ENCODE data around the gene EFCAB10.

DNA sequence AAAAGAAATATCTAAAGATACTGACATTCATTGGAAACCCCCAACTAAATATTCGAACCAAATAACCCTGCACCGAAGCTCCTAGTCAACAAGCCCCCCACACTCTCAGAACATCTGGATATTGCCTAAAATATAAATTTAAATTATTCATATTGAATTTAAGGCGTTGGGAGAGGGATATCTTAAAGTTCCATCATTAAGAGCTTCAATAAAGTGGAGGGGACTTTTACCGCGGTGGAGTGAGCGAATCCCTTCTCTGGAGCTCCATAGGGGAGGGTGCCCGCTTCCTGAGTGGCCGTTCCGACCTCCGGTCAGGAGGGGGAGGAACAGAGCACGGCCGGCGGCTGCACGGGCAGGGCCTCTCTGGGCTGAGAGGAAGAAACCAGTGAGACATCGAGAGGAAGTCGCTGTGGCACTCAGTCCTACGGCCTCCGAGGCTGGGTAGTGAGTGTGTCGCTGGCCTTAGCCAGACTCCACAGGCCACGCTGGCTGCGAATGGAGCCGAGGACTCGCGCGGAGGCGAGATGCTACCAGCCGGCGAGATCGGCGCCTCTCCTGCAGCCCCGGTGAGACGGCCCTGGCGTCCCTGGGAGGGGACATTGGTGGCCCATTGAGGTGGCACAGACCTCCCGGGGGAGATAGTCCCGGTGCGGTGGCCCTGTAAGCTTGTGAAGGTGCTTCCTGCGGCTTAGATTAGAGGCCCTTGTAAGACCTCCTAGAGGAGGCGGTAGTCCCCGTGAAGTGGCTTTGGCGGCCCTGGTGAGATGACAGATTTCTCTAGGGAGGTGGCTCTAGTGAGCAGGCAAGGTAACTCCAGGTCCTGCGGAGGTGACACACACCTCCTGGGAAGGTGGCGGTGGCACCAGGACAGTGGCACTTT, 49.3 kb downstream of the EFCAB10 start, which contains the start of gene RINT1:
- TF ChIP-seq, protein P1, sequence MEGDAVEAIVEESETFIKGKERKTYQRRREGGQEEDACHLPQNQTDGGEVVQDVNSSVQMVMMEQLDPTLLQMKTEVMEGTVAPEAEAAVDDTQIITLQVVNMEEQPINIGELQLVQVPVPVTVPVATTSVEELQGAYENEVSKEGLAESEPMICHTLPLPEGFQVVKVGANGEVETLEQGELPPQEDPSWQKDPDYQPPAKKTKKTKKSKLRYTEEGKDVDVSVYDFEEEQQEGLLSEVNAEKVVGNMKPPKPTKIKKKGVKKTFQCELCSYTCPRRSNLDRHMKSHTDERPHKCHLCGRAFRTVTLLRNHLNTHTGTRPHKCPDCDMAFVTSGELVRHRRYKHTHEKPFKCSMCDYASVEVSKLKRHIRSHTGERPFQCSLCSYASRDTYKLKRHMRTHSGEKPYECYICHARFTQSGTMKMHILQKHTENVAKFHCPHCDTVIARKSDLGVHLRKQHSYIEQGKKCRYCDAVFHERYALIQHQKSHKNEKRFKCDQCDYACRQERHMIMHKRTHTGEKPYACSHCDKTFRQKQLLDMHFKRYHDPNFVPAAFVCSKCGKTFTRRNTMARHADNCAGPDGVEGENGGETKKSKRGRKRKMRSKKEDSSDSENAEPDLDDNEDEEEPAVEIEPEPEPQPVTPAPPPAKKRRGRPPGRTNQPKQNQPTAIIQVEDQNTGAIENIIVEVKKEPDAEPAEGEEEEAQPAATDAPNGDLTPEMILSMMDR (IDR thresholded peaks at IDR 0.05 in 8 of 11, conservative IDR thresholded peaks at IDR 0.05 in 3 of 11): peak in 10 of 11 experiments; percentile 28 to 85 (median 66)
- TF ChIP-seq POLR2A (IDR thresholded peaks at IDR 0.05) (peak; percentile 61 to 87 (median 85)), POLR2AphosphoS5 (IDR thresholded peaks at IDR 0.05) (peak; percentile 97)

All from spleen (tissue), 7 donors.